ENCODE measurements around the gene DBI. TPM values are rescaled to one million over a fixed set of nuclear protein-coding genes. Genes with fewer than 3 reads are reported as not detected.

DBI gene
- total and polyA plus RNA-seq, 2 donors (not counting 1 experiment from before 2014, with no cell fraction given): 45.2 to 69.4 TPM

- Mint-ChIP-seq H3K4me1 (peaks cover 43% of the 10 kb centered on the region), H3K4me3 (no peak overlapping the region), H3K9me3 (ENCODE audit: insufficient read depth) (peaks cover 2% of the 10 kb centered on the region), H3K27me3 (no peaks in the 10 kb centered on the region), H3K27ac (no peak overlapping the region)
- TF ChIP-seq EZH2 (IDR thresholded peaks at IDR 0.05; ENCODE audit: borderline replicate concordance, insufficient read depth, low read depth, low read length, poor library complexity, severe bottlenecking): no peak
- no peak for TF ChIP-seq CTCF (IDR thresholded peaks at IDR 0.05)
- peaks cover 31% of the 10 kb centered on the region for H3K79me2 ChIP-seq (ENCODE audit: control insufficient read depth, insufficient read depth, low read length)
- H3K4me2 ChIP-seq (replicated peaks; ENCODE audit: low read depth, low read length, poor library complexity, severe bottlenecking): no peak overlapping the region
- intact Hi-C loops (cut with micrococcal nuclease): no loop called here
- POLR2A ChIA-PET: no interaction called here
- H3K4me3 ChIP-seq (ENCODE audit: control extremely low read depth in 1 of 5, extremely low read depth in 1 of 5, insufficient read depth in 1 of 5, low read depth in 2 of 5, low read length in 4 of 5): no peak overlapping the region
- no peaks in the 10 kb centered on the region for H4K20me1 ChIP-seq (ENCODE audit: control insufficient read depth, insufficient read depth, low read length, poor library complexity, severe bottlenecking)
- H3K27ac ChIP-seq (ENCODE audit: low read length in 2 of 2): no peak overlapping the region
- CTCF ChIA-PET: interaction anchor here (0.5 kb wide), 1 partner anchor 48 kb away, joined by 3 read pairs; no protein-coding TSS in a partner anchor
- H3K4me1 ChIP-seq (ENCODE audit: control insufficient read depth in 2 of 2, insufficient read depth in 2 of 2, low read length in 2 of 2): peaks cover 22 to 26% of the 10 kb centered on the region in 2 donors
- no peak for DNase-seq
- no CpG with 5 or more reads among the region's 2 CpGs for WGBS (ENCODE audit: insufficient coverage)
- no peaks in the 10 kb centered on the region for H3K36me3 ChIP-seq (replicated peaks in 1 of 2; ENCODE audit: control extremely low read depth in 1 of 2, control insufficient read depth in 1 of 2, extremely low read depth in 1 of 2, insufficient read depth in 2 of 2, low read length in 1 of 2)
- no peak for ATAC-seq (ENCODE audit: low read depth)
- no peak overlapping the region for H2AFZ ChIP-seq (ENCODE audit: insufficient read depth, low read depth, low read length, poor library complexity, severe bottlenecking)
- H3K27me3 ChIP-seq (replicated peaks in 1 of 4; ENCODE audit: control extremely low read depth in 1 of 4, control insufficient read depth in 3 of 4, insufficient read depth in 4 of 4, low read length in 3 of 4): no peaks in the 10 kb centered on the region
- H3K9me3 ChIP-seq (ENCODE audit: control extremely low read depth in 1 of 3, control insufficient read depth in 2 of 3, insufficient read depth in 1 of 3, low read length in 2 of 3): no peaks in the 10 kb centered on the region
- no peak overlapping the region for H3K9ac ChIP-seq (ENCODE audit: low read length)
These were observed 6.3 kb upstream of the DBI start for GRCh38 chr2:119360423-119360966.

GRCh38 chr2:119364798-119365197 lies 2.0 kb upstream of the DBI start:
- H3K27me3 ChIP-seq (replicated peaks in 1 of 4; ENCODE audit: control extremely low read depth in 1 of 4, control insufficient read depth in 3 of 4, insufficient read depth in 4 of 4, low read length in 3 of 4): no peaks in the 10 kb centered on the region
- 90% methylated on average over 3 of the region's 6 CpGs for WGBS (ENCODE audit: insufficient coverage)
- peaks cover 48% of the 10 kb centered on the region for H3K79me2 ChIP-seq (ENCODE audit: control insufficient read depth, insufficient read depth, low read length)
- ChIA-PET CTCF (no interaction called here), POLR2A (no interaction called here)
- peaks cover 17% of the 10 kb centered on the region for H4K20me1 ChIP-seq (ENCODE audit: control insufficient read depth, insufficient read depth, low read length, poor library complexity, severe bottlenecking)
- H3K4me1 ChIP-seq (ENCODE audit: control insufficient read depth in 2 of 2, insufficient read depth in 2 of 2, low read length in 2 of 2): peaks cover 26 to 44% of the 10 kb centered on the region in 2 donors
- peak overlapping the region; percentile 95 for H3K4me2 ChIP-seq (replicated peaks; ENCODE audit: low read depth, low read length, poor library complexity, severe bottlenecking)
- no peak overlapping the region for H3K27ac Mint-ChIP-seq
- no peak overlapping the region for H3K27ac ChIP-seq (ENCODE audit: low read length in 2 of 2)
- peaks cover 2% of the 10 kb centered on the region for H3K9me3 Mint-ChIP-seq (ENCODE audit: insufficient read depth)
- no peak overlapping the region for H3K4me3 ChIP-seq (ENCODE audit: control extremely low read depth in 1 of 5, extremely low read depth in 1 of 5, insufficient read depth in 1 of 5, low read depth in 2 of 5, low read length in 4 of 5)
- no peak for TF ChIP-seq CTCF (IDR thresholded peaks at IDR 0.05)
- H3K36me3 ChIP-seq (replicated peaks in 1 of 2; ENCODE audit: control extremely low read depth in 1 of 2, control insufficient read depth in 1 of 2, extremely low read depth in 1 of 2, insufficient read depth in 2 of 2, low read length in 1 of 2): peaks cover 0 to 15% of the 10 kb centered on the region in 2 experiments
- no peak overlapping the region for H2AFZ ChIP-seq (ENCODE audit: insufficient read depth, low read depth, low read length, poor library complexity, severe bottlenecking)
- intact Hi-C loops (cut with micrococcal nuclease): loop anchor here (5.0 kb wide), 2 partner anchors 142 to 858 kb away; partner anchors contain the start of genes STEAP3 and TMEM185B
- peak overlapping the region; percentile 99 for H3K4me3 Mint-ChIP-seq
- H3K4me1 Mint-ChIP-seq: peaks cover 57% of the 10 kb centered on the region
- no peak overlapping the region for H3K9ac ChIP-seq (ENCODE audit: low read length)
- no peaks in the 10 kb centered on the region for H3K27me3 Mint-ChIP-seq
- H3K9me3 ChIP-seq (ENCODE audit: control extremely low read depth in 1 of 3, control insufficient read depth in 2 of 3, insufficient read depth in 1 of 3, low read length in 2 of 3): no peaks in the 10 kb centered on the region
- DNase-seq (no peak), ATAC-seq (ENCODE audit: low read depth) (no peak)
